Activated T-cell treated with anti-CD3 and anti-CD28 coated beads for 48 hours (primary cell): ENCODE results near the gene ARHGEF10L.

Experiments
- DNase-seq: peaks from one replicate; pipeline ENCODE4 v3.0.0-alpha.2; 2020; ENCODE audit warnings: low read depth

The ARHGEF10L gene

GRCh38 chr1:17635811-17636210, 96.3 kb downstream of the ARHGEF10L start:
- no peak for DNase-seq

- no peak for DNase-seq
Observed at GRCh38 chr1:17636612-17637011, 97.1 kb downstream of the ARHGEF10L start.

DNA sequence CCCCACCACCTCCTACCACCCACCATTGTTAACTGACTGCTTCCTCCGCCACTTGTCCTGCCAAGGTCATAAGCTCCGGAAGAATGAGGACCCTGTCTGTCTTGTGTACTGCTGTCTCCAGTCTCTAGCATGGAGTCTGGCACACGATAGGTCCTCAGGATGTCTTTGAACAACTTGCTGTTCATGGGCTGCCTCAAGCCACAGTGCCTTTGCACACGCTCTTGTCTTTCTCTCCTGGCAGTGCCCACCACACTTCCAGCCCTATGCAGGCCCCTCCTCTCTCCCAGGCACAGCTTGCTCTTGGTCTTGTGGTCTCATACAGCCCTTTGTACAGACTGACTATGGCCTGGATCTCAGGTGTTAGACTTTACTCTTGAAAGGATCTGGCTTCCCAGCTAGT, 97.6 kb downstream of the ARHGEF10L start:
- DNase-seq, result no peak

DNA sequence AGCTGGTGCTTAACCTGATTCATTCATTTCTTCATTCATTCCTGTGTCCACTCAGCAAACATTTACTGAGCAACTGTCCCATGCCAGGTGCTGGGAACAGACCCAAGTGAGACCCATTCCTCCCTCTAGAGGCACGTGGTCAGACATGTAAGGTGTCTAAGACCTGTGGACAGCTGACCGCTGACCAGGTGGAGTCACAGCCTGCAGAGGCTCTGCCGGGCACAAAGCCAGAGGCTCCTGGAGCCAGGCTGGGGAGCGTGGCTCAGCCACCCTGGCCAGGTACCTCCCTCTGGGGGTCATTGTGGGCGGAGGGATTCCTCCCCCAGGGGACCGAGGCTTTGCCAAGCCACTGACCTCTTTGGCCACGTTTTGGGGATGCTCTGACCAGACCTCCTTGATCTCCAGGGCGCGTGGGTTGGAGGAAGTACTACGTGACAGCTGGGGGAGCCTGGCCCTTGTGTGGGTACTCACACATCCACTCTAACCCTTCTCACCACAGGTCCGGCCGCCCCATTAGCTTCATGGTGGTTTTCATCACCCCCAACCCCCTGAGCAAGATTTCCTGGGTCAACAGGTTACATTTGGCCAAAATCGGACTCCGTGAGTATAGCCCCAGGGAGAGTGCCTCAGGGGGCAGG, 100.3 kb downstream of the ARHGEF10L start:
- DNase-seq, result no peak

- no peak for DNase-seq
Observed at GRCh38 chr1:17640393-17640792, 100.9 kb downstream of the ARHGEF10L start.

DNA sequence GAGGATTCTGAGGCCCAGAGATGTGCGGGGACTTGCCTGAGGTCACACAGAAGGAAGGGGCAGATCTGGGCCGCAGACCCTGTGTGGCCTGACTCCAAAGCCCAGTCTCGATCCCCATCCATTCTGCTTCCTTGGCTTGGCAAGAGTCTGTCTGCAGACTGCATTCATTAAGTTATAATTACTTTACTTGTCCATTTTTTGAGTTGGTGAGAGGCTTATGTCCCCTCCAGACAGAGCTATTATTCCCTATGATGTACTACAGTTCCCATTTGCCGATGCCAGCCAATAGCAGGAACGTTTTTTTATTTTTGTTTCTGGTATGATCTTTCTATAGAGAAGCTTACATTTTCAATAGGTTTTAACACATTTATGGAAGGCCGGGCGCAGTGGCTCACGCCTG, 101.5 kb downstream of the ARHGEF10L start:
- no peak for DNase-seq

DNA sequence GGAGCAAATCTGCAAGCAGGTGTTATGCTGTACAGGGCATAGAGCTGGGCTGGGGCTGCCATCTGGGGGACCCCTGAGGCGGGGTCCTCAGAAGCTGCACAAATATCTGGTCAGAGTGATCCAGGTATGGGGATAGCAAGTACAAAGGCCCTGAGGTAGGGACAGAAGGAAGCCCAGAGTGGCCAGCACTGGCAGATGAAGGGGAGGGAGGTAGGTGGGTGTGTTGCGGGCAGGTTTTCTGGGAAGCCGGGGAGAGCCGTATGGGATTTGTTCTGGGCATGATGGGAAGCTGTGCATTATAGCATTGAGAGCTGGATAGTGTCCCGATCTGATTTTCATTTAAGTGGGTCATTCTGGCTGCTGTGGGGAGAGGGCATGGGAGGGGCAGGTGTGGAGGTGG, 102.7 kb downstream of the ARHGEF10L start:
- DNase-seq, result no peak

GRCh38 chr1:17642943-17643342, 103.4 kb downstream of the ARHGEF10L start:
- no peak for DNase-seq

DNA sequence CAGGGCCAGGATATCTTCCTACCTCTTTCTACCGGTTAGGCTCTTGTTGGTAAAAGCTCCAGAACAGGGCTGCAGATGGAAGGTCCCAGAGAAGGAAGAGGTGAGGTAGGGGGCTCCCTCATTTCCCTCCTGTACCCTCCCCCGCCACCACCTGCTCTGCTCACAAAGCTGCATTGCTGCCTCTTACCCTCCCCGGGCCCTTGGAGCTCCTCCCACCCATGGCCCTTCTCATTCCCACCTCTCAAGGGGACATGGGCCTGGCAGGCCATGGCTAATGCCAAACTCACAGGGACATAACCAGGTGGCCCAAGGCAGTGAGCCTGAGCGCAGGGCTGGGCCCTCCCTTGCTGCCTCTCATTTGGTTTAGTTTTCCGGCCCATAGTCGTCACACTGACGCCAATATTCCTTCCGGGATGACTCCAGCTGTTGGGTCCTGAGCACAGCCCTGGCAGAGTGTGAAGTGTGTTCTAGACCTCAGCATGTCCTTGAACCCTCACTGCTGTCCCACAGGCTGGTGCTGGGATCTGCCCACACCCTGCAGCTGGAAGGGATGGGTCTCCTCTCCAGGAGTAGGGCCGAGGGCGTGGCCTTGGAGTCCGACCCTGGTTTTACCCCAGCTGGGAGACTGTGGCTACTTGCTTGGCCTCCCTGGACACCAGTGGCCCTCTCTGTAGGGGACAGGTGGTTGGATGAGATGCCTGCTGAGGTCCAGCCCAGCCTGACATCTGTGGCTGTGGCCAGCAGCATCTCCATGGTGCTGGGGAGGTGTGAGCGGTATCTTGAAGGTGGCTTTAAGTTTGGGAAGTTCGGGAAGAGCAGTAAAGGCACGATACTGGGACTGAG, 104.6 kb downstream of the ARHGEF10L start:
- DNase-seq, result no peak

GRCh38 chr1:17645068-17645911, 105.8 kb downstream of the ARHGEF10L start:
- no peak for DNase-seq

DNA sequence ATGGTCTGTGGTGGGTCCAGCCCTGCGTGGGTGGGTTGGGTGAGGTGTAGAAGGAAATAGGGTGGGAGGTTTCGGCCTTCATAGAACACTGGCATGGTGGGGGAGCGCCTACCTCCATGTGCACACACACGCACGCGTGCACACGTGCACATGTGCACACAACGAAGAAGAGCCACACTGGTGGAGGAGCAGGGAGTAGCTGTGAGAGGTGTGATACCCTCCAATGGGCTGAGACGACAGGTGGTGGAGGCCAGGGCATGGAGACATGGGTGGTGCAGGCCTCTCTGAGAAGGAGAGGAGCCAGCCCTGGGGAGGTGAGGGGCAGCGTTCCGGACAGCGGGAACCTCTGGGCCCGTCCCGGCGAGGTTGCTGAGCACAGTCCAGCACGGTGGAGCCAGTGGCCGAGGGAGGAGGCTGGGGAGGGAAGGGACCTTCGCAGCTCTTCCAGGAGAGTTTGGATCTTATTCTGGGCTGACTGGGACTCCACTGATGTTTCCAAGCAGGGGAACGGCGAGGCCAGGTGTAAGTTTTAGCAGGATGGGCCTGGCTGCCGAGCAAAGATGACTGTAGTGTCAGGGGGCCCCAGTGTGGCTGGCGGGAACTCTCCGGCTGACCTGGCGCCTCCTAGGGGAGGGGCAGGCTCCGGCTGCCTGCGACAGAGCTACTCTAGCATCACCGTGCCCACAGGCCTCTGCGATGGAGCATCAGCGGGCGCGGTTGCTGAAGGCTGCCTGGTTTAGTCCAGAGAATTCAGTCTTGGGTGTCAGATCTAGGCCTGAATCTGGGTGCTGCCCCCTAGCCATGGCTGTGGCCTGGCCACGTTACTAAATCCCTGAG, 107.2 kb downstream of the ARHGEF10L start:
- DNase-seq, result no peak

GRCh38 chr1:17648457-17649145, 109.1 kb downstream of the ARHGEF10L start:
- DNase-seq, result no peak

DNA sequence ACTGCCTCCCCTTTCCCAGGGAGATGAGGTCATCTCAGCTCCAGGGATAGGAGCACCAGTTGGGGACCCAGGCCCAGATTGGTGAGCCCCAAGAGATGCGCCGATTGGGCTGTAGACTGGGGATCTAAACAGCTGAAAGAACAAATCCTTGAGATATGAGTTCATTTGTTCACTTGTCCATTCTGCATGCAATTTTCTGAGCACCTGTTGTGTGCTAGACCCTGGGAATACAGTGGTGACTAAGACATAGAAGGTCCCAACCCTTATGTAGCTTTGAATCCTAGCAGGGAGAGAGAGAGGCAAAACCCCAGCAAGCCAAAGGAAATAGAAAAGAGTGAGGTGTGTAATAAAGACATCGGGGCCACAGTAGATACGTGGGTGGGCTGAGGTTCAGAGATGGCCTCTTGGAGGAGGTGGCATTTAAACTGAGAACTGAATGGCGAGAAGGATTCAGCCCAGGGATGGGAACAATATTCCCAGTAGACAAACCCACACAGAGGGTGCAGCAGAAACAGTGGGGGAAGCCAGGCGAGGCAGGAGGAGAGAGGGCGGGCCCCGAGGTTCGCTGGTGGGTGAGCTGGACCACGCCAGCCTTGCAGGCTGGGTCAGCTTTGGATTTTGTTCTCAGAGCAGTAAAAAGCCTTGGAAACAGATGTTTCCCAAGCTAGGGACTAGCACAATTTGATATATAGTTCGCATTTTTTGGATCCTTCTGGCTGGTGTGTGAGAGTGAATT, 110.0 kb downstream of the ARHGEF10L start:
- no peak for DNase-seq

DNA sequence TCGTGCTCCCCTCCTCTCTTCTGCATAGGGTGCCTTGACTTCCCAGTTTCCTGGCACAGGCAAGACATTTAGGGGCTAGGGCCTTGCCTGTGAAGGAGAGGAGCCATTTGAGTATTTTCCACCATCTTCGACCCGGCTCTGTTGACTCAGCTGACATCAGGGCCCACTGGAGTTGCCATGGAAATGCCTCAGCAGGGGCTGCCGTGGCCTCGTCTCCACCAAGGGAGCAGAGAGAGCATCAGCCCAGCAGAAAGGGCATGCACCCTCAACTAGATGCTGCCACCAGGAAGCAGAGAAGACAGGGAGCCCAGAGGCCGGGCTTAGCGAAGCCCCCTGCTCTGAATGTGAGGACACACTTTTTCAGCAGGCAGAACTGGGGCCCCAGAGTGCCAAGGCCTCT, 113.8 kb downstream of the ARHGEF10L start:
- no peak for DNase-seq

DNA sequence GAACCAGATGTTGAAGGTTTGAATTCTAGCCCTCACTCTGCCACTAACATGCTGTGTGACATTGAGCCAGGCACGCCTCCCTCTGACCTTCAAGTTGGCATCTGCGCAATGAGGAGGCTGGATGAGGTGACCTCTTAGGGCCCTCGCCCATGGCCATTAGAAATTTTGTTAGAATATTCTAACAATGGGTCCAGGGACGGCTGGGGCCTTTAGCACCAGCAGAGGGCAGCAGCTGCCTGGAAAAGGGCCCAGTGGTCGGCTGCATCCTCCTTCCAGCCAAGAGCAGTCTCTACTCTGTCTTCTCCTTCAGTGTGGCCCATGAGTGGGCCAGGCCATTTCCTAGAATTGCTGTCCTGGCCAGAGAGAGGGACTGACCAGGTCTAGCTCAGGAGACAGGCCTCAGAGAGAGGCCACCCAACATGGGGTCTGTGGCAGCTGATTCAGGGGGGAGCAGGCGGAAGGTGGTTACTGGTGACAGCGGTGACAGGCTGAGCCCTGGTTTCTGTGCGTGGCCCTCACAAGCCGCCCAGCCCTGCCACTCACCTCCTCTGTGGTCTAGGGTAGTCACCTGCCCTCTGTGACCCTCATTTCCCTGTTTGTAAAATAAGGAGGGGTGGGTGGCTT, 114.3 kb downstream of the ARHGEF10L start:
- DNase-seq, result peak; percentile 9

- DNase-seq, result no peak
Observed at GRCh38 chr1:17654519-17654918, 115.0 kb downstream of the ARHGEF10L start.

- DNase-seq, result no peak
Observed at GRCh38 chr1:17655169-17655568, 115.7 kb downstream of the ARHGEF10L start.

GRCh38 chr1:17655922-17656321, 116.4 kb downstream of the ARHGEF10L start:
- no peak for DNase-seq

DNA sequence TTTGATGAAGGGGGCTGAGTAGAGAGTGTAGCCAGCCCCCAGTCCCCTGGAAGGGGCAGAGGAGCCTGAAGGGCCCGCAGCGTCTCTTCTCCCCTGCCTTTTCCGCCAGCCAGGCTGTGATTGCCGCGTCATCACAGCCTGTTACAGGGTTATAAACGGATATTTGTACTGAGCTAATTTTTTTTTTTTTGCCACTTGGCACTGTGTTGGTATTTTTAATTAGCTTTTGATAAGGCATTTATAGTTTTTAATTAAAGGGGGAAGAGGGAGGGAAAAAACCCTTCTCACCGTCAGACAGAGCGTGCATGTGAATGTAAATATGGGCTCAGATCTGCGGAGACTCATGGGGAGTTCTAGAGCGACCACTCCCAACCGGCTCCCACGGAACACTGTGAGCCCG, 117.9 kb downstream of the ARHGEF10L start:
- DNase-seq, result no peak

DNA sequence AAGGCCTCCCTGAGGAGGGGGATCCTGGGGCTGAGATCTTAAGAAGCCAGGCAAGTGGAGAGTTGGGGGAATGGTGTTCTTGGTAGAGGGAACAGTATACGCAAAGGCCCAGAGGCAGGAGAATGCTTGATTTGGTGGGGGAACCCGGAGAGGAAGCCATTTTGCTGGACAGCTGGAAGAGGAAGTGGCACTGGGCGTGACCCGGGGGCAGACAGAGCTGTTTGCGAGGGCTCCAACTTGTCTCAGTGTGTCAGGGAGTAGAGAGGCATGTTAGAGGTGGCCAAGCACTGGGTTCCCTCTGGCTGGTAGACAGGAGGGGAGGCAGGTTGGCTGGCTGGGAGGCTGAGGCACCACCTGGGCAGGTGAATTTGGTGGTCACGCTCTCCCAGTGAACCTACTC, 119.3 kb downstream of the ARHGEF10L start:
- no peak for DNase-seq
